Activated naive CD8-positive, alpha-beta T cell treated with anti-CD3 and anti-CD28 coated beads, Interleukin-2, amount 50 U/mL, for 24 hours (primary cell): ENCODE measurements around the gene EXOC3.

Source experiments
- ATAC-seq: fragments of 150-1000 bp; cut with Tn5 transposase; one replicate; pipeline ENCODE4 v1.10.0; 2021
- DNase-seq: peaks from one replicate; pipeline ENCODE4 v3.0.0; 2021
- H3K27ac Mint-ChIP-seq: one replicate; pipeline ENCODE4 v1.8.0; 2021; ENCODE audit warnings: mild to moderate bottlenecking, mixed read lengths
- H3K27me3 Mint-ChIP-seq: one replicate; pipeline ENCODE4 v1.8.0; 2021; ENCODE audit warnings: mixed read lengths
- H3K36me3 Mint-ChIP-seq: one replicate; pipeline ENCODE4 v1.8.0; 2021; ENCODE audit warnings: low read depth, mixed read lengths
- H3K4me1 Mint-ChIP-seq: one replicate; pipeline ENCODE4 v1.8.0; 2021; ENCODE audit warnings: mixed read lengths
- H3K4me3 Mint-ChIP-seq: one replicate; pipeline ENCODE4 v1.8.0; 2021; ENCODE audit warnings: mild to moderate bottlenecking, moderate library complexity, mixed read lengths
- H3K9me3 Mint-ChIP-seq: one replicate; pipeline ENCODE4 v1.8.0; 2021; ENCODE audit warnings: mixed read lengths

The EXOC3 gene

GRCh38 chr5:460273-460625 is 17.3 kb downstream of the EXOC3 start:
- peak overlapping the region; percentile 28 for H3K4me3 Mint-ChIP-seq
- DNase-seq, result no peak

GRCh38 chr5:462051-462481 is 19.1 kb downstream of the EXOC3 start:
- H3K36me3 Mint-ChIP-seq, result peaks cover 60% of the 10 kb centered on the region
- peak overlapping the region; percentile 49 for H3K27ac Mint-ChIP-seq
- no peak overlapping the region for H3K4me3 Mint-ChIP-seq
- H3K4me1 Mint-ChIP-seq, result peaks cover 65% of the 10 kb centered on the region
- no peaks in the 10 kb centered on the region for H3K27me3 Mint-ChIP-seq
- H3K9me3 Mint-ChIP-seq, result no peaks in the 10 kb centered on the region
- ATAC-seq (no peak), DNase-seq (no peak)

More at GRCh38 chr5:460273-460625, 17.3 kb downstream of the EXOC3 start:
- ATAC-seq, result no peak
- H3K4me1 Mint-ChIP-seq, result peaks cover 65% of the 10 kb centered on the region
- H3K27me3 Mint-ChIP-seq, result no peaks in the 10 kb centered on the region
- peak overlapping the region; percentile 85 for H3K27ac Mint-ChIP-seq
- peaks cover 69% of the 10 kb centered on the region for H3K36me3 Mint-ChIP-seq
- H3K9me3 Mint-ChIP-seq, result no peaks in the 10 kb centered on the region

GRCh38 chr5:463301-463700 is 20.3 kb downstream of the EXOC3 start:
- Mint-ChIP-seq H3K27me3 (no peaks in the 10 kb centered on the region), H3K9me3 (no peaks in the 10 kb centered on the region), H3K27ac (peak overlapping the region; percentile 83), H3K36me3 (peaks cover 56% of the 10 kb centered on the region), H3K4me3 (no peak overlapping the region), H3K4me1 (peaks cover 58% of the 10 kb centered on the region)
- DNase-seq (no peak), ATAC-seq (no peak)

GRCh38 chr5:463952-464351 is 21.0 kb downstream of the EXOC3 start:
- peak overlapping the region; percentile 83 for H3K27ac Mint-ChIP-seq

GRCh38 chr5:464446-464842 is 21.5 kb downstream of the EXOC3 start:
- Mint-ChIP-seq H3K27me3 (no peaks in the 10 kb centered on the region), H3K9me3 (no peaks in the 10 kb centered on the region), H3K4me3 (peak overlapping the region; percentile 10), H3K36me3 (peaks cover 45% of the 10 kb centered on the region), H3K27ac (peak overlapping the region; percentile 83), H3K4me1 (peaks cover 46% of the 10 kb centered on the region)
- ATAC-seq (no peak), DNase-seq (no peak)

More at GRCh38 chr5:463952-464351, 21.0 kb downstream of the EXOC3 start:
- DNase-seq, result peak; percentile 49
- no peak for ATAC-seq
- H3K4me1 Mint-ChIP-seq, result peaks cover 51% of the 10 kb centered on the region
- H3K9me3 Mint-ChIP-seq, result no peaks in the 10 kb centered on the region
- peak overlapping the region; percentile 10 for H3K4me3 Mint-ChIP-seq
- H3K27me3 Mint-ChIP-seq, result no peaks in the 10 kb centered on the region
- H3K36me3 Mint-ChIP-seq, result peaks cover 50% of the 10 kb centered on the region

GRCh38 chr5:464843-465590 is 22.0 kb downstream of the EXOC3 start:
- no peak overlapping the region for H3K27ac Mint-ChIP-seq
- peaks cover 43% of the 10 kb centered on the region for H3K4me1 Mint-ChIP-seq
- DNase-seq (no peak), ATAC-seq (no peak)
- H3K27me3 Mint-ChIP-seq, result no peaks in the 10 kb centered on the region
- H3K4me3 Mint-ChIP-seq, result no peak overlapping the region
- H3K9me3 Mint-ChIP-seq, result no peaks in the 10 kb centered on the region
- peaks cover 40% of the 10 kb centered on the region for H3K36me3 Mint-ChIP-seq

GRCh38 chr5:465591-466403 is 22.8 kb downstream of the EXOC3 start:
- DNase-seq (no peak), ATAC-seq (peak; percentile 8)
- Mint-ChIP-seq H3K9me3 (no peaks in the 10 kb centered on the region), H3K27me3 (no peaks in the 10 kb centered on the region), H3K36me3 (peaks cover 39% of the 10 kb centered on the region), H3K4me3 (no peak overlapping the region), H3K4me1 (peaks cover 43% of the 10 kb centered on the region), H3K27ac (no peak overlapping the region)

- DNase-seq (no peak), ATAC-seq (no peak)
- Mint-ChIP-seq H3K4me1 (peaks cover 48% of the 10 kb centered on the region), H3K4me3 (no peak overlapping the region), H3K27me3 (no peaks in the 10 kb centered on the region), H3K27ac (no peak overlapping the region), H3K36me3 (peaks cover 39% of the 10 kb centered on the region), H3K9me3 (no peaks in the 10 kb centered on the region)
These were observed 23.8 kb downstream of the EXOC3 start for GRCh38 chr5:466661-467310.

- peaks cover 28% of the 10 kb centered on the region for H3K36me3 Mint-ChIP-seq
These were observed 25.4 kb downstream of the EXOC3 start for GRCh38 chr5:468401-468800.

GRCh38 chr5:469752-470483 is 26.9 kb downstream of the EXOC3 start:
- Mint-ChIP-seq H3K9me3 (no peaks in the 10 kb centered on the region), H3K4me1 (peaks cover 24% of the 10 kb centered on the region), H3K27me3 (peaks cover 2% of the 10 kb centered on the region), H3K27ac (no peak overlapping the region), H3K36me3 (peaks cover 21% of the 10 kb centered on the region), H3K4me3 (peak overlapping the region; percentile 87)
- ATAC-seq, result no peak
- DNase-seq, result no peak

More at GRCh38 chr5:468401-468800, 25.4 kb downstream of the EXOC3 start:
- Mint-ChIP-seq H3K27me3 (no peaks in the 10 kb centered on the region), H3K4me1 (peaks cover 36% of the 10 kb centered on the region), H3K4me3 (no peak overlapping the region), H3K27ac (no peak overlapping the region), H3K9me3 (no peaks in the 10 kb centered on the region)
- DNase-seq (no peak), ATAC-seq (no peak)

GRCh38 chr5:470961-471749 is 28.2 kb downstream of the EXOC3 start:
- H3K9me3 Mint-ChIP-seq, result no peaks in the 10 kb centered on the region
- DNase-seq, result no peak

GRCh38 chr5:471750-472058 is 28.7 kb downstream of the EXOC3 start:
- peaks cover 19% of the 10 kb centered on the region for H3K36me3 Mint-ChIP-seq
- no peak for DNase-seq
- peaks cover 27% of the 10 kb centered on the region for H3K4me1 Mint-ChIP-seq
- H3K4me3 Mint-ChIP-seq, result peak overlapping the region; percentile 87
- H3K27me3 Mint-ChIP-seq, result peaks cover 5% of the 10 kb centered on the region
- peak overlapping the region; percentile 86 for H3K27ac Mint-ChIP-seq
- ATAC-seq, result no peak
- no peaks in the 10 kb centered on the region for H3K9me3 Mint-ChIP-seq

More at GRCh38 chr5:470961-471749, 28.2 kb downstream of the EXOC3 start:
- H3K27ac Mint-ChIP-seq, result peak overlapping the region; percentile 86
- H3K4me3 Mint-ChIP-seq, result peak overlapping the region; percentile 87
- H3K4me1 Mint-ChIP-seq, result peaks cover 27% of the 10 kb centered on the region
- peaks cover 21% of the 10 kb centered on the region for H3K36me3 Mint-ChIP-seq
- H3K27me3 Mint-ChIP-seq, result peaks cover 5% of the 10 kb centered on the region
- no peak for ATAC-seq

GRCh38 chr5:472076-472655 is 29.2 kb downstream of the EXOC3 start:
- Mint-ChIP-seq H3K36me3 (peaks cover 17% of the 10 kb centered on the region), H3K9me3 (no peaks in the 10 kb centered on the region), H3K4me1 (peaks cover 27% of the 10 kb centered on the region), H3K27ac (peak overlapping the region; percentile 86), H3K27me3 (peaks cover 5% of the 10 kb centered on the region), H3K4me3 (peak overlapping the region; percentile 87)
- no peak for DNase-seq
- peak; percentile 8 for ATAC-seq
